H1 (cell line): Measurements from ENCODE around the gene KRAS. TPM values are rescaled to one million over a fixed set of nuclear protein-coding genes. Genes with fewer than 3 reads are reported as not detected.

Experiments
- CTCF ChIA-PET: fragments of 300-600 bp; sonication (Branson Sonifier 250); formaldehyde crosslinking; loops from one replicate; lab custom pipeline; 2021; ENCODE audit not compliant: partially characterized antibody; lab: Charles Lee
- POLR2A ChIA-PET: fragments of 300-600 bp; sonication (Branson Sonifier 250); formaldehyde crosslinking; loops from one replicate; lab custom pipeline; 2021; ENCODE audit warnings: inconsistent platforms; ENCODE audit not compliant: partially characterized antibody; lab: Charles Lee
- DNase-seq, 2 experiments: peaks; one replicate each; pipeline versions ENCODE4 v3.0.0 to v3.0.0-alpha.2; 2010 to 2022; ENCODE audit warnings: low spot score in 2 of 2, low read depth in 1 of 2, mixed read lengths in 1 of 2
- FAIRE-seq: peaks from 2 replicates; lab custom pipeline; 2011; peaks lifted over from hg19 to GRCh38; lab: Jason Lieb, UNC
- H2AFZ ChIP-seq: 2 replicates; pipeline ENCODE4 v1.8.1; 2012; ENCODE audit warnings: low read length, inconsistent platforms
- H2AK5ac ChIP-seq: 2 replicates; pipeline ENCODE4 v1.6.1; 2013; ENCODE audit warnings: low read depth, low read length
- H2BK120ac ChIP-seq: replicated peaks from 2 replicates; pipeline ENCODE3; 2013; ENCODE audit warnings: low read depth, low read length, inconsistent platforms
- H2BK12ac ChIP-seq: 2 replicates; pipeline ENCODE4 v1.6.1; 2013; ENCODE audit warnings: low read depth, low read length
- H2BK15ac ChIP-seq: 2 replicates; pipeline ENCODE4 v1.6.1; 2013; ENCODE audit warnings: low read length
- H2BK20ac ChIP-seq: 2 replicates; pipeline ENCODE4 v1.6.1; 2013; ENCODE audit warnings: low read length
- H2BK5ac ChIP-seq: 2 replicates; pipeline ENCODE4 v1.6.1; 2013; ENCODE audit warnings: low read depth, low read length
- H3K14ac ChIP-seq: 2 replicates; pipeline ENCODE4 v1.6.1; 2013; ENCODE audit warnings: inconsistent platforms; ENCODE audit not compliant: insufficient read length
- H3K18ac ChIP-seq: 2 replicates; pipeline ENCODE4 v1.6.1; 2013; ENCODE audit warnings: low read length; ENCODE audit errors: extremely low read depth
- H3K23ac ChIP-seq: 2 replicates; pipeline ENCODE4 v1.6.1; 2013; ENCODE audit warnings: inconsistent platforms; ENCODE audit not compliant: insufficient read length
- H3K23me2 ChIP-seq: 2 replicates; pipeline ENCODE4 v1.6.1; 2013; ENCODE audit warnings: low read depth, low read length
- H3K27ac ChIP-seq: 2 replicates; pipeline ENCODE4 v1.6.1; 2011; ENCODE audit warnings: low read depth, low read length, inconsistent platforms
- H3K27me3 ChIP-seq, 4 experiments: replicated peaks in 1 of 4; 1 replicate in 1 of 4; 2 replicates in 3 of 4; pipeline versions ENCODE4 v1.6.1 to v1.8.1; 2011 to 2013; ENCODE audit warnings: low read length in 3 of 4, mild to moderate bottlenecking in 3 of 4, inconsistent platforms in 2 of 4, mixed read lengths in 2 of 4, moderate library complexity in 1 of 4; ENCODE audit not compliant: control insufficient read depth in 3 of 4, insufficient read depth in 3 of 4; ENCODE audit errors: extremely low read depth in 1 of 4
- H3K36me3 ChIP-seq, 4 experiments: 2 replicates each; pipeline versions ENCODE4 v1.6.1 to v1.8.1; 2011 to 2013; ENCODE audit warnings: mild to moderate bottlenecking in 4 of 4, low read length in 3 of 4, moderate library complexity in 2 of 4, control low read depth in 1 of 4, inconsistent platforms in 1 of 4; ENCODE audit not compliant: insufficient read depth in 4 of 4, control insufficient read depth in 2 of 4
- H3K4ac ChIP-seq: replicated peaks from 2 replicates; pipeline ENCODE3; 2013; ENCODE audit warnings: low read length, low read depth, mixed read lengths, inconsistent platforms; ENCODE audit not compliant: insufficient read length
- H3K4me1 ChIP-seq, 4 experiments: replicated peaks in 1 of 4; 1 replicate in 1 of 4; 2 replicates in 3 of 4; pipeline versions ENCODE4 v1.6.1 to v1.8.1; 2011 to 2013; ENCODE audit warnings: low read length in 3 of 4, inconsistent platforms in 2 of 4, mixed read lengths in 1 of 4; ENCODE audit not compliant: insufficient read depth in 4 of 4, control insufficient read depth in 3 of 4
- H3K4me2 ChIP-seq, 2 experiments: 2 replicates each; pipeline versions ENCODE4 v1.6.1 to v1.8.1; 2011 to 2013; ENCODE audit warnings: low read depth in 2 of 2, low read length in 2 of 2, control low read depth in 1 of 2, inconsistent platforms in 1 of 2, mild to moderate bottlenecking in 1 of 2; ENCODE audit not compliant: insufficient read depth in 1 of 2
- H3K4me3 ChIP-seq, 4 experiments: fragments of 200-600, 300-600 bp in 1 of 4; sonication (generic), shearing (Covaris generic), sonication (Bioruptor Twin) in 1 of 4; 2 replicates each; pipeline versions ENCODE4 v1.5.1 to v1.8.1; 2011 to 2016; ENCODE audit warnings: low read length in 4 of 4, low read depth in 3 of 4, control low read depth in 2 of 4, inconsistent platforms in 2 of 4, mild to moderate bottlenecking in 2 of 4, mixed read lengths in 1 of 4, moderate library complexity in 1 of 4; ENCODE audit not compliant: insufficient read depth in 2 of 4; ENCODE audit errors: extremely low read depth in 1 of 4
- H3K56ac ChIP-seq: replicated peaks from 2 replicates; pipeline ENCODE3; 2013; ENCODE audit warnings: low read depth, mild to moderate bottlenecking, mixed read lengths, low read length, inconsistent platforms; ENCODE audit not compliant: insufficient read length
- H3K79me1 ChIP-seq: 2 replicates; pipeline ENCODE4 v1.6.1; 2013; ENCODE audit warnings: low read depth, low read length, control low read depth
- H3K79me2 ChIP-seq, 2 experiments: 2 replicates each; pipeline versions ENCODE4 v1.6.1 to v1.8.1; 2012 to 2013; ENCODE audit warnings: low read length in 2 of 2, mild to moderate bottlenecking in 2 of 2, inconsistent platforms in 1 of 2; ENCODE audit not compliant: insufficient read depth in 2 of 2, control insufficient read depth in 1 of 2
- H3K9ac ChIP-seq, 4 experiments: replicated peaks in 1 of 4; 1 replicate in 1 of 4; 2 replicates in 3 of 4; pipeline versions ENCODE4 v1.6.1 to v1.8.1; 2011 to 2013; ENCODE audit warnings: low read depth in 3 of 4, low read length in 3 of 4, control low read depth in 2 of 4, mild to moderate bottlenecking in 2 of 4, moderate library complexity in 2 of 4, inconsistent platforms in 1 of 4; ENCODE audit errors: extremely low read depth in 1 of 4
- H3K9me3 ChIP-seq, 2 experiments: 2 replicates each; pipeline versions ENCODE4 v1.6.1 to v1.8.1; 2012 to 2013; ENCODE audit warnings: mild to moderate bottlenecking in 2 of 2, moderate library complexity in 2 of 2, control low read depth in 1 of 2, inconsistent platforms in 1 of 2, low read depth in 1 of 2, low read length in 1 of 2, mixed read lengths in 1 of 2; ENCODE audit not compliant: insufficient read depth in 2 of 2
- H4K20me1 ChIP-seq, 2 experiments: replicated peaks in 1 of 2; 2 replicates each; pipeline versions ENCODE3 to v1.8.1; 2011 to 2013; ENCODE audit warnings: inconsistent platforms in 2 of 2, low read length in 2 of 2, mild to moderate bottlenecking in 1 of 2; ENCODE audit not compliant: insufficient read depth in 2 of 2, control insufficient read depth in 1 of 2
- H4K5ac ChIP-seq: 2 replicates; pipeline ENCODE4 v1.6.1; 2013; ENCODE audit warnings: low read length, low read depth, mixed read lengths, inconsistent platforms; ENCODE audit not compliant: insufficient read length
- H4K8ac ChIP-seq: 2 replicates; pipeline ENCODE4 v1.8.0; 2013; ENCODE audit warnings: mild to moderate bottlenecking, moderate library complexity, low read length, inconsistent platforms; ENCODE audit not compliant: insufficient read depth; ENCODE audit errors: extremely low read depth
- H4K91ac ChIP-seq: replicated peaks from 2 replicates; pipeline ENCODE3; 2013; ENCODE audit warnings: low read length, mixed read lengths, inconsistent platforms; ENCODE audit not compliant: insufficient read length
- ASH2L ChIP-seq: fragments of 200-600, 300-600 bp; sonication (generic); IDR thresholded peaks from one replicate; pipeline ENCODE4 v1.7.1; 2017; ENCODE audit warnings: low read length
- ATF3 ChIP-seq: IDR thresholded peaks from 2 replicates; pipeline ENCODE4 v1.6.1; 2011; ENCODE audit warnings: low read depth, mild to moderate bottlenecking, low read length; ENCODE audit not compliant: insufficient read depth
- BRCA1 ChIP-seq: IDR thresholded peaks from 2 replicates; pipeline ENCODE4 v1.6.1; 2012; ENCODE audit warnings: low read depth, low read length, improper control_type of control experiment
- CEBPB ChIP-seq: IDR thresholded peaks from 2 replicates; pipeline ENCODE4 v1.6.1; 2012; ENCODE audit warnings: low read depth, low read length
- MAFK ChIP-seq: IDR thresholded peaks from 2 replicates; pipeline ENCODE4 v1.6.1; 2012; ENCODE audit warnings: low read depth, mild to moderate bottlenecking, improper control_type of control experiment, low read length
- NRF1 ChIP-seq: IDR thresholded peaks from 2 replicates; pipeline ENCODE4 v1.6.1; 2011; ENCODE audit warnings: mild to moderate bottlenecking, low read depth, low read length, improper control_type of control experiment
- POLR2A ChIP-seq, 2 experiments: IDR thresholded peaks; 1 replicate in 1 of 2; 2 replicates in 1 of 2; pipeline ENCODE4 v1.6.1; 2011; ENCODE audit warnings: low read depth in 2 of 2, low read length in 2 of 2, mild to moderate bottlenecking in 2 of 2; ENCODE audit errors: control extremely low read depth in 1 of 2
- TAF1 ChIP-seq: IDR thresholded peaks from 2 replicates; pipeline ENCODE4 v1.6.1; 2011; ENCODE audit warnings: mild to moderate bottlenecking, low read depth, low read length
- YY1 ChIP-seq: IDR thresholded peaks from 2 replicates; pipeline ENCODE4 v1.6.1; 2011; ENCODE audit warnings: low read depth, mild to moderate bottlenecking, low read length
- WGBS, 2 experiments: shearing (Covaris generic) in 1 of 2; methylation state at CpG; one replicate each; pipeline versions ENCODE4 v1.1.6 to v1.1.7; 2013 to 2015; ENCODE audit warnings: low lambda C conversion rate in 2 of 2, mixed read lengths in 2 of 2, inconsistent platforms in 1 of 2, low coverage in 1 of 2, missing lambda C conversion rate in 1 of 2; ENCODE audit not compliant: insufficient replicate concordance in 2 of 2, insufficient coverage in 1 of 2, insufficient read length in 1 of 2; ENCODE audit errors: extremely low coverage in 1 of 2, missing lambda C conversion rate in 1 of 2; 5-methylcytosine and 5-hydroxymethylcytosine counted together
- polyA plus RNA-seq, 7 experiments: library from polyadenylated mRNA; depleted of rRNA in 3 of 7; stranded (reverse) in 5 of 7; unstranded in 2 of 7; fragments of >200 nt in 5 of 7; fragments of 200-250 nt in 2 of 7; gene quantifications; 1 replicate in 5 of 7; 2 replicates in 1 of 7; 4 replicates in 1 of 7; pipeline versions ENCODE4 v1.2.1 to v1.2.3, GENCODE V29; 2011 to 2013; ENCODE audit warnings: missing spikeins in 2 of 7, mixed read lengths in 2 of 7
- total RNA-seq: library from RNA; stranded (reverse); fragmentation: NEBNext Ultra II Directional; extraction: Animal tissue kit (Norgen Biotek cat#: 25700); gene quantifications from 2 replicates; pipeline ENCODE4 v1.2.1, GENCODE V29; 2021

The KRAS gene
- total and polyA plus RNA-seq, 2 of the 8 experiments (the other 6 are each of a cell fraction or from before 2014, with no cell fraction given) = 24.8 to 64.6 TPM

GRCh38 chr12:25283006-25283405, 32.3 kb upstream of the KRAS start:
- H4K5ac ChIP-seq = no peak overlapping the region
- no peak overlapping the region for H2BK120ac ChIP-seq
- no peaks in the 10 kb centered on the region for H3K4me1 ChIP-seq
- no peak overlapping the region for H3K56ac ChIP-seq
- no peak overlapping the region for H3K4ac ChIP-seq
- no peaks in the 10 kb centered on the region for H3K79me2 ChIP-seq
- no peak overlapping the region for H4K91ac ChIP-seq
- no peaks in the 10 kb centered on the region for H3K79me1 ChIP-seq
- no peak overlapping the region for H2BK12ac ChIP-seq
- no peak overlapping the region for H3K4me3 ChIP-seq
- H4K20me1 ChIP-seq = no peaks in the 10 kb centered on the region
- TF ChIP-seq MAFK (no peak), POLR2A (IDR thresholded peaks at IDR 0.05; ENCODE audit: control extremely low read depth in 1 of 2, low read depth in 2 of 2, low read length in 2 of 2) (no peak), NRF1 (no peak), CEBPB (no peak), BRCA1 (no peak), ATF3 (no peak), TAF1 (no peak), YY1 (no peak), ASH2L (no peak)
- H2BK5ac ChIP-seq = no peak overlapping the region
- no peak overlapping the region for H2AFZ ChIP-seq
- H3K9ac ChIP-seq = no peak overlapping the region
- CTCF ChIA-PET = no interaction called here
- H3K9me3 ChIP-seq = no peaks in the 10 kb centered on the region
- no peaks in the 10 kb centered on the region for H3K27me3 ChIP-seq
- no peak overlapping the region for H2BK15ac ChIP-seq
- POLR2A ChIA-PET = no interaction called here
- H3K14ac ChIP-seq = no peak overlapping the region
- no peak overlapping the region for H4K8ac ChIP-seq
- no peaks in the 10 kb centered on the region for H3K23me2 ChIP-seq
- no peak overlapping the region for H2BK20ac ChIP-seq
- DNase-seq (no peak), FAIRE-seq (no peak)
- no peak overlapping the region for H3K4me2 ChIP-seq
- no peak overlapping the region for H3K23ac ChIP-seq
- H3K36me3 ChIP-seq = no peaks in the 10 kb centered on the region
- H3K27ac ChIP-seq = no peak overlapping the region
- no peak overlapping the region for H2AK5ac ChIP-seq
- no peak overlapping the region for H3K18ac ChIP-seq
- 90% methylated on average over 3 of the region's 3 CpGs; no CpG with 5 or more reads in 1 of the 2 experiments for WGBS, 2 experiments
